ENCODE results near the gene MEIOSIN. TPM values are rescaled to one million over a fixed set of nuclear protein-coding genes. Genes with fewer than 3 reads are reported as not detected.
A peak's percentile ranks its signal among the peaks of the same experiment; 100 is the strongest.

MEIOSIN gene
- total and polyA plus RNA-seq, 2 donors, result 0.02 TPM; not detected in 1

DNA sequence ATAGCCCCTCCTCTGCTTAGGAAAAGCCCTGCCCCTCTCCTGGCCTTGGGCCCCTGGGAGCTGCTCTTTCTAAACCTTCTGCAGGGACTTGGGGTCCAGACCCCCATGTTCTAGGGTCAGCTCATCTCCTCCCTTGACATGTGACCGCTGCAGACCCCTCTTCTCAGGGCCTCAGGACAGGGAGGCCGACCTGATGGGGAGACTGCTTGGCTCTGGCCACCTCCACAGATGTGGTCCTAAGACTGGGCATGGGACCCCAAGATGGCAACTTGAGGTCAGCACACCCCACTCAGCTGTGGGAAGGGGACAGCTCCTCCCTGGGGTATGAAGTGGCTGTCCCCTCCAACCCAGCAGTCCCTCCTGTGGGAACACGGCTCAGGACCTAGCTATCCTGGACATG lies 39.7 kb downstream of the MEIOSIN start:
- H3K27me3 ChIP-seq (ENCODE audit: control insufficient read depth in 2 of 2, insufficient read depth in 1 of 2, low read length in 1 of 2), result peaks cover 6 to 36% of the 10 kb centered on the region in 2 donors

DNA sequence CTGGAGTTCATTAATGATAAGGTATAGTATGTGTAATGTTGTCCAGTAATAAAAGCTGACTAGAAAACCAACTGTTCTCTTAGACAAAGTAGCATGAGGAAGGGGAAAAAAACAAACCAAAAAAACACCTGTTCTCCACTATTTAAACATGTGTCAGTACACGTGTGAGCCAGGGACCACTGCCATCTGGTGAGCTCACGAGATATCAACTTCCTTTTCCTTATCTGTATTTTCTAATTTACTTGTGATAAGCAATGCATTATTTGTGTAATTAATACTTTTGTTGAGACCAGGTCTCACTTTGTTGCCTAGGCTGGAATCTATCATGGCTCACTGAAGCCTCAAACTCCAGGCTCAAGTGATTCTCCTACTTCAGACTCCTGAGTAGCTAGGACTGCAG lies 40.1 kb downstream of the MEIOSIN start:
- Histone ChIP-seq H3K9me3 (ENCODE audit: control insufficient read depth in 2 of 2, insufficient read depth in 1 of 2, low read length in 1 of 2) (no peaks in the 10 kb centered on the region), H3K36me3 (ENCODE audit: control insufficient read depth in 2 of 2, insufficient read depth in 2 of 2, low read length in 1 of 2) (peaks cover 15 to 19% of the 10 kb centered on the region in 2 donors), H3K27ac (ENCODE audit: low read depth in 1 of 2, low read length in 1 of 2) (no peak overlapping the region), H3K4me3 (ENCODE audit: low read length in 2 of 2) (no peak overlapping the region), H3K27me3 (ENCODE audit: control insufficient read depth in 2 of 2, insufficient read depth in 1 of 2, low read length in 1 of 2) (peaks cover 2 to 36% of the 10 kb centered on the region in 2 donors), H3K4me1 (ENCODE audit: control insufficient read depth in 2 of 2, insufficient read depth in 2 of 2, low read length in 2 of 2) (peaks cover 4 to 39% of the 10 kb centered on the region in 2 donors)
- 3% methylated on average over 2 of the region's 2 CpGs for WGBS
- DNase-seq (ENCODE audit: low read depth in 6 of 9, low spot score in 9 of 9), result peak in 1 of 9 donors; percentile 42

More for the DNA sequence above, 39.7 kb downstream of the MEIOSIN start:
- H3K4me3 ChIP-seq (ENCODE audit: low read length in 2 of 2), result no peak overlapping the region
- no peaks in the 10 kb centered on the region for H3K9me3 ChIP-seq (ENCODE audit: control insufficient read depth in 2 of 2, insufficient read depth in 1 of 2, low read length in 1 of 2)
- peaks cover 7 to 42% of the 10 kb centered on the region in 2 donors for H3K4me1 ChIP-seq (ENCODE audit: control insufficient read depth in 2 of 2, insufficient read depth in 2 of 2, low read length in 2 of 2)
- no peak for DNase-seq (ENCODE audit: low read depth in 6 of 9, low spot score in 9 of 9)
- H3K36me3 ChIP-seq (ENCODE audit: control insufficient read depth in 2 of 2, insufficient read depth in 2 of 2, low read length in 1 of 2), result peaks cover 12 to 18% of the 10 kb centered on the region in 2 donors
- no peak overlapping the region for H3K27ac ChIP-seq (ENCODE audit: low read depth in 1 of 2, low read length in 1 of 2)
- WGBS, result 98% methylated on average over 3 of the region's 3 CpGs

DNA sequence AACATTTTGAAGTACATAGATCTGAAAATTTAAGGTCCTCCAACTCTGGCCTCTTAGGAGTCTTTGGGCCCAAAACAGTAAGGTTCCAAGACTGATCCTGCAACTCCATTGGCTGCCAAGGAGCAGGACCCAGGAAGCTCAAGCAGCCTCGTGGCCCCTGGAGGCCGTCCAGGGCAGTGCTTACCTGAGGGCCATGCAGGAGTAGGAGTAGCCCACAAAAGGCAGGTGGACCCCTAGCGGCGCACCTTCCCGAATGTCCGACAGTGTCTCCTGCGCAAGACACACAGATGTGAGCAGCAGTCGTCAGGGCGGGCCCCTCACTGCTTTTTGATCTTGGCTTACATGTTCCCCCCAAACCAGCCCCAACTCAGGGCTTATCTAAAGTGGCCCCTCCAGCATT lies 41.5 kb downstream of the MEIOSIN start:
- Histone ChIP-seq H3K4me1 (ENCODE audit: control insufficient read depth in 2 of 2, insufficient read depth in 2 of 2, low read length in 2 of 2) (peaks cover 15 to 43% of the 10 kb centered on the region in 2 donors), H3K27ac (ENCODE audit: low read depth in 1 of 2, low read length in 1 of 2) (no peak overlapping the region), H3K4me3 (ENCODE audit: low read length in 2 of 2) (no peak overlapping the region), H3K27me3 (ENCODE audit: control insufficient read depth in 2 of 2, insufficient read depth in 1 of 2, low read length in 1 of 2) (peaks cover 0 to 40% of the 10 kb centered on the region in 2 donors), H3K36me3 (ENCODE audit: control insufficient read depth in 2 of 2, insufficient read depth in 2 of 2, low read length in 1 of 2) (peaks cover 15 to 19% of the 10 kb centered on the region in 2 donors), H3K9me3 (ENCODE audit: control insufficient read depth in 2 of 2, insufficient read depth in 1 of 2, low read length in 1 of 2) (no peaks in the 10 kb centered on the region)
- no peak for DNase-seq (ENCODE audit: low read depth in 6 of 9, low spot score in 9 of 9)
- 90% methylated on average over 9 of the region's 9 CpGs for WGBS

DNA sequence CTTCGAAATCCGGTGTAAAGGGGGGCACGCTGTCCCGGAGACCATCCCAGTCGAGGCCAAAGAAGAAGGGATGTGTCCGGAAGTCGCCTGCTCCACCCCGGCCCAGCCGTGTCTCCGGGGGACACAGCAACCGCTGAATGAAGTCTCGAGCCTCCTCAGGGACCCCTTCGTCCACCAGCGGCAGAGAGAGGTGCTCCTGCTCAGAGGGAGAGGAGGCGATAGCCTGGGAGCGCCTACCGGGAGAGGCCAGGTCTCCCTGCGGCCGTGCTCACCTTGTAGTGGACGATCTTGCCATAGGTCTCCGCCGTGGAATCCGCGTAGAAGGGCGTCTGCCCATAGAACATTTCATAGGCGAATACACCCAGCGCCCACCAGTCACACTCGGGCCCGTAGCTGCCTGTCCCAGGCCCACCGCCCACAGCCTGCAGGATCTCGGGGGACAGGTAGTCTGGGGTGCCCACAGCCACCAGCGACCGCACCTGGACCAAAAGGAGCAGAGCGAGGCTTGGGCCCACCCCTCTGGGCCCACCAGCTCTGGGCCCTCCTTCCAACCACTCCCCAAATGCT lies 44.2 kb downstream of the MEIOSIN start:
- H3K36me3 ChIP-seq (ENCODE audit: control insufficient read depth in 2 of 2, insufficient read depth in 2 of 2, low read length in 1 of 2), result peaks cover 15% of the 10 kb centered on the region in 2 donors
- H3K9me3 ChIP-seq (ENCODE audit: control insufficient read depth in 2 of 2, insufficient read depth in 1 of 2, low read length in 1 of 2), result no peaks in the 10 kb centered on the region
- no peak for DNase-seq (ENCODE audit: low read depth in 6 of 9, low spot score in 9 of 9)
- WGBS, result 98% methylated on average over 34 of the region's 34 CpGs
- no peak overlapping the region for H3K4me3 ChIP-seq (ENCODE audit: low read length in 2 of 2)
- H3K27me3 ChIP-seq (ENCODE audit: control insufficient read depth in 2 of 2, insufficient read depth in 1 of 2, low read length in 1 of 2), result peaks cover 2 to 52% of the 10 kb centered on the region in 2 donors
- no peak overlapping the region for H3K27ac ChIP-seq (ENCODE audit: low read depth in 1 of 2, low read length in 1 of 2)
- peaks cover 11 to 26% of the 10 kb centered on the region in 2 donors for H3K4me1 ChIP-seq (ENCODE audit: control insufficient read depth in 2 of 2, insufficient read depth in 2 of 2, low read length in 2 of 2)

DNA sequence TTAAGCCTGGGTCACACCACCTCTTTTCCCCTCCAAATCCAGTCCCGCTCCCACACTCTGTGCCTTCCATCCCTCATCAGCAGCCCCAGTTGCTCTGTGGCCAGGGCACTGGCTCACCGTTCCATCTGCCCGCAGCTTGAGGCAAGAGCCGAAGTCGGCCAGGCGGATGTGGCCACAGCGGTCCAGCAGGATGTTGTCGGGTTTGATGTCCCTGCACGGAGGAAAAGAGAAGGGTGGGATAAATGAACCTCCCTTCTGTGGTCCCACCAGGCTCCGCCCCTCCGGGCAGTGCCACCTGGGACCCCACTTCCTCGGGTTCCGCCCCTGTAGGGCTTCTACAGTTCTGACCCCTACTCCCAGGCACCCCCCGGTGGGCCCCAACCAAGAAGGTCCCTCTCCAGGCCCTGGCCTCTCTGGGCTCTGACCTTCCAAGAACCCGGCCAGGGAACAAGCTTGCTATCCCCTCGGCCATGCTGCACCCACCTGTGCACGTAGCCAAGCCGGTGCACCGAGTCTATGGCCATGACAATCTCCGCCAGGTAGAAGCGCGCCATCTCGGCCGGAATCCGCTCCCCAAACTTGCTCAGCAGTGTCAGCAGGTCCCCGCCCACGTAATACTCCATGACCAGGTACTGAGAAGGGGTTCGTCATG lies 44.9 kb downstream of the MEIOSIN start:
- H3K9me3 ChIP-seq (ENCODE audit: control insufficient read depth in 2 of 2, insufficient read depth in 1 of 2, low read length in 1 of 2), result peaks cover 0 to 4% of the 10 kb centered on the region in 2 donors
- H3K27ac ChIP-seq (ENCODE audit: low read depth in 1 of 2, low read length in 1 of 2), result no peak overlapping the region
- peaks cover 15% of the 10 kb centered on the region in 2 donors for H3K36me3 ChIP-seq (ENCODE audit: control insufficient read depth in 2 of 2, insufficient read depth in 2 of 2, low read length in 1 of 2)
- H3K27me3 ChIP-seq (ENCODE audit: control insufficient read depth in 2 of 2, insufficient read depth in 1 of 2, low read length in 1 of 2), result peaks cover 2 to 52% of the 10 kb centered on the region in 2 donors
- peaks cover 11 to 21% of the 10 kb centered on the region in 2 donors for H3K4me1 ChIP-seq (ENCODE audit: control insufficient read depth in 2 of 2, insufficient read depth in 2 of 2, low read length in 2 of 2)
- H3K4me3 ChIP-seq (ENCODE audit: low read length in 2 of 2), result no peak overlapping the region
- DNase-seq (ENCODE audit: low read depth in 6 of 9, low spot score in 9 of 9), result no peak
- WGBS, result 97% methylated on average over 28 of the region's 28 CpGs

DNA sequence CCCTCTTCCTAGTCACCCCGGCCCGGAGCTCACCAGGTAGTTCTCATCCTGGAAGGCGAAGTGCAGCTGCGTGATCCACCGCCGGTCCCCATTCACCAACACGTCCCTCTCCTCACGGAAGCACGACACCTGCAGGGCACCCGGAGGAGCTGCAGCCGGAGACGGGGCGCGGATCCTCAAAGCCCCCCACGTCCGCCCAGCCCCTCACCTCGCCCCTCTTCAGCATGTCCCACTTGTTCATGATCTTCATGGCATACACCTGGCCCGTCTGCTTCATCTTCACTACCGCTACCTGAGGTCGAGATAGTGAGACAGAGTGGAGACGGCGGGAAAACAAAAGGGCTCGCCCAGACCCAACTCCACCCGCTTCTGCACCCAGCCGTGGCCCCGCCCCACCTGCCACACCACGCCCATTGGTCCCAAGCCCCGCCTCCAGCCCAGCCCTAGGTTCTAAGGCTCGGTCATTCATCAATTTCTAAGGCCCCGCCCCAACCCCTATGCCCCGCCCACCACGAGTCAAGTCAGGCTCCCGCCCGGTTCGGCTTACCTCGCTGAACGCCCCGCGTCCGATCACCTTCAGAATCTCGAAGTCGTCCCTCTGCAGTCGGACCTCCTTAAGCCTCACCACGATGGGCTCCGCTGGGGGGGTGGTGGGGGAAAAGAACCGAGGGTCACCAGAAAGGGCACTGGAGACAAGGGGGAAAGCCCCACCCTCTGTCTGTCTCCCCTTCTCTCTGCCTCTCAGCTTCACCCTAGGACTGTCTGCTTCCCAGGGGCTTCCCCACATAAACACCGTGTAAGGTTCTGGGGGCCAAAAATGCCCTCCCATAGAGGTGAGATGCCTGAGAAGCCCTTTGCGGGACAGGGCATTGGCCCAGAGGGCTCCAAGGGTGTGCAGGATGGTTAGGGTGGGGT lies 46.2 kb downstream of the MEIOSIN start:
- 7% methylated on average over 48 of the region's 48 CpGs for WGBS
- H3K4me1 ChIP-seq (ENCODE audit: control insufficient read depth in 2 of 2, insufficient read depth in 2 of 2, low read length in 2 of 2), result peaks cover 11 to 16% of the 10 kb centered on the region in 2 donors
- H3K36me3 ChIP-seq (ENCODE audit: control insufficient read depth in 2 of 2, insufficient read depth in 2 of 2, low read length in 1 of 2), result peaks cover 15 to 19% of the 10 kb centered on the region in 2 donors
- DNase-seq (ENCODE audit: low read depth in 6 of 9, low spot score in 9 of 9), result peak in 6 of 9 donors; percentile 45 to 77 (median 60)
- H3K4me3 ChIP-seq (ENCODE audit: low read length in 2 of 2), result peak overlapping the region; percentile 7 to 32
- H3K9me3 ChIP-seq (ENCODE audit: control insufficient read depth in 2 of 2, insufficient read depth in 1 of 2, low read length in 1 of 2), result peaks cover 0 to 4% of the 10 kb centered on the region in 2 donors
- H3K27ac ChIP-seq (ENCODE audit: low read depth in 1 of 2, low read length in 1 of 2), result no peak overlapping the region
- H3K27me3 ChIP-seq (ENCODE audit: control insufficient read depth in 2 of 2, insufficient read depth in 1 of 2, low read length in 1 of 2), result peaks cover 2 to 60% of the 10 kb centered on the region in 2 donors

DNA sequence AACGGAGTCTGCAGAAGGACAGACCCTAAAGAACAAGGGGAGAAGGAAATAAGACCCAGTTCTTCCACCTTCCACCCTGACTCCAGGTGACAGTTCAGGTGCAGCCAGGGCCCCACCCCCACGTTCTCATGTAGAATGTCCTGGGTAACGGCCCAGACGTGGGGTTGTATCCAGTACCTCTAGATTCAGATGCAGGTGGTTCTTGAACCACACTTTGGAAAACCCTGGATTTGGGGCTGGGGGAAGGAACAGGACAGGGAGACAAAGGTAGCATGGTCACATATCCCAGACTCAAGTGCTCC lies 46.9 kb downstream of the MEIOSIN start:
- Histone ChIP-seq H3K36me3 (ENCODE audit: control insufficient read depth in 2 of 2, insufficient read depth in 2 of 2, low read length in 1 of 2) (peaks cover 17 to 24% of the 10 kb centered on the region in 2 donors), H3K27ac (ENCODE audit: low read depth in 1 of 2, low read length in 1 of 2) (no peak overlapping the region), H3K27me3 (ENCODE audit: control insufficient read depth in 2 of 2, insufficient read depth in 1 of 2, low read length in 1 of 2) (peaks cover 2 to 64% of the 10 kb centered on the region in 2 donors), H3K4me3 (ENCODE audit: low read length in 2 of 2) (no peak overlapping the region), H3K4me1 (ENCODE audit: control insufficient read depth in 2 of 2, insufficient read depth in 2 of 2, low read length in 2 of 2) (peaks cover 11 to 16% of the 10 kb centered on the region in 2 donors), H3K9me3 (ENCODE audit: control insufficient read depth in 2 of 2, insufficient read depth in 1 of 2, low read length in 1 of 2) (peaks cover 0 to 4% of the 10 kb centered on the region in 2 donors)
- 37% methylated on average over 4 of the region's 4 CpGs for WGBS
- no peak for DNase-seq (ENCODE audit: low read depth in 6 of 9, low spot score in 9 of 9)

DNA sequence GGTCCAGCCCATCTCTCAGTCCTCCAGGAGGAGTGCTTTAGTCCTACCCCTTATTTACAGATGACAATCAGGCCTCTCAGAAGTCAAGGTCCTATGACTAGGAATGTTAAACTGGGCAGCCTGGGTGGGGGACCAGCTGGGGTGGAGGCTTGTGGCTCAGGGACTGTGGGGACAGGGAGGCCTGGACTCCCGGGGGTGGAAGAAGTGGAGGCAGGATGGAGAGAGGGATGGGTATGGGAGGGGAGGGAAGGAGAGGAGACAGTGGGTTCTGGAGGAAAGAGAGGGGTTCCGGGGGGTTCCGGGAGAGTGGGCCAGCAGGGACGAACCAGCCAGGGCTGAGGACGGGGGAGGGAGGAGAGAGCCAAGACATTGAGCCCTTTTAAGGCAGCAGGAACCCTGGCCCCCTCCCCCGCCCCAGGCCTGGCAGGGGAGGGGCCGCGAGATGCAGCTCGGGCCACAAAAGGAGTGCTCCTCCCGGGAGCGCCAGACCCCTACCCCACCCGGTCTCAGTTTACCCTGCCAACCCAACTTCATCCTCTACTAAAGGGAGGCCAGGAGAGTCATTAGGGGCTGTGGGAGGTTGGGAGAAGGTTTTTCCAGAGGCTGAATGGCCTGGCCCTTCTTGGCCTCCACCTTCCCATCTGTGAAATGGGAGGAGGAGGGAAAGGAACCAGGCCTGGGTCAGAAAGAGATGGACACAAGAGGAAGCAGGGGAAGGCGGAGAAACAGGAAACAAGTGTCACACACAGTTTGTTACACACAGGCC lies 47.4 kb downstream of the MEIOSIN start:
- Histone ChIP-seq H3K4me1 (ENCODE audit: control insufficient read depth in 2 of 2, insufficient read depth in 2 of 2, low read length in 2 of 2) (peaks cover 11 to 16% of the 10 kb centered on the region in 2 donors), H3K36me3 (ENCODE audit: control insufficient read depth in 2 of 2, insufficient read depth in 2 of 2, low read length in 1 of 2) (peaks cover 22 to 29% of the 10 kb centered on the region in 2 donors), H3K27ac (ENCODE audit: low read depth in 1 of 2, low read length in 1 of 2) (no peak overlapping the region), H3K4me3 (ENCODE audit: low read length in 2 of 2) (no peak overlapping the region), H3K27me3 (ENCODE audit: control insufficient read depth in 2 of 2, insufficient read depth in 1 of 2, low read length in 1 of 2) (peaks cover 2 to 68% of the 10 kb centered on the region in 2 donors), H3K9me3 (ENCODE audit: control insufficient read depth in 2 of 2, insufficient read depth in 1 of 2, low read length in 1 of 2) (peaks cover 0 to 4% of the 10 kb centered on the region in 2 donors)
- no peak for DNase-seq (ENCODE audit: low read depth in 6 of 9, low spot score in 9 of 9)
- 51% methylated on average over 13 of the region's 13 CpGs for WGBS
